Upper lobe of left lung (tissue), 4 donors: Measurements from ENCODE around the gene PROK2.

Experiments
- CTCF ChIP-seq, 6 experiments: fragments of 450-650 bp in 4 of 6; fragments of 200-600 bp in 2 of 6; sonication (generic) in 2 of 6; IDR thresholded peaks; one replicate each; pipeline ENCODE4 v1.5.1; 2016 to 2019; ENCODE audit warnings: antibody characterized with exemption in 6 of 6
- EP300 ChIP-seq, 4 donors: sonication (generic); formaldehyde crosslinking; IDR thresholded peaks; one replicate each; pipeline ENCODE4 v1.5.1; 2017; ENCODE audit warnings: antibody characterized with exemption in 4 of 4, control low read depth in 2 of 4
- POLR2A ChIP-seq, 4 donors: fragments of 450-650 bp; IDR thresholded peaks; one replicate each; pipeline ENCODE4 v1.5.1; 2016 to 2017; ENCODE audit warnings: antibody characterized with exemption in 4 of 4, mild to moderate bottlenecking in 2 of 4
- POLR2AphosphoS5 ChIP-seq, 2 donors: sonication (generic); formaldehyde crosslinking; IDR thresholded peaks; one replicate each; pipeline ENCODE4 v1.5.1; 2017; ENCODE audit warnings: antibody characterized with exemption in 2 of 2

- TF ChIP-seq CTCF (IDR thresholded peaks at IDR 0.05), result no peak
- TF ChIP-seq POLR2A (IDR thresholded peaks at IDR 0.05), result no peak
- TF ChIP-seq POLR2AphosphoS5 (IDR thresholded peaks at IDR 0.05), result no peak
- TF ChIP-seq EP300 (IDR thresholded peaks at IDR 0.05), result no peak
Observed at GRCh38 chr3:71813704-71814103, 28.8 kb upstream of the PROK2 start.
